Measurements from ENCODE around the gene FOXE1. TPM values are rescaled to one million over a fixed set of nuclear protein-coding genes. Genes with fewer than 3 reads are reported as not detected.

FOXE1 gene
- not detected for total RNA-seq (ENCODE audit: unreplicated experiment)
- long read RNA-seq: 0 reads

DNA sequence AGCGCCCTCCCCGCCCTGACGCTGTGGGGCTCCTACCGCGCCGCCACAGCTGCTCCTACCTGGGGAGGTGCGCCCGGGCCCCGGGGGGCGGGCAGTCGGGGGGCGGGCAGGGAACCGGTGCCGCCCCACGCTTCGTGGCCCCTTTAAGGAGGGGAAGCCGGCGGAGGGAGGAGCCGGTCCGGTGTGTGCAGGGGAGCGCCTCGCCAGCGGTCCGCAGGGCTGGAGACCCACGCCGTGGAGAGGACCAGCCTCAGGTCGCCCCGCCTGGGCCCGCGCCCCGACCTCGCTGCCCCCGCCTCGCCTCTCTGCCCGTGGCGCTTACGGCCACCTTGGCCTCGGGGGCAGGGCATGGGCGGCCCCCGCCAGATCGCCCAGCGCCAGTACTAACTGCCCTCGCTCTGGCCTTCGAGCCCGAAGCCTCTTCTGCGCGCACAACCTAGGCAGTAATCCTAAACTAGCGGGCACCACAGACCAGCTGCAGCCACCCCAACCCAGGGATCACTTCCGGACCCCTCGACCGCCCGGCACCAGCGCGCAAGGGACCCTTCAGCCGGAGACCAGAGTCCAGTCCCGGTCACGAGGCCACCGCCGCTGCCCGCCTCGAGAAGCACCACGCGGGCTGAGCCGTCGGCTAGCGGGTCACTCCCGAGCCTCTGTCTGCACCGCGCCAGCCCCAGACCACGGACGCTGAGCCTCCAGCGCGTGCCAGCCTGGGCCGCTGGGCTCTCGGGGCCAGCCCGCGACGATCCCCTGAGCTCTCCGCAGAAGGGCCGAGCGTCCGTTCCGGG is at the start of gene FOXE1:
TSS of gene FOXE1 (plus strand) at position 171 of the 788 bp plus-strand sequence. CDS start 689 bp downstream, outside the sequence.
- no peaks in the 10 kb centered on the region for H3K9me3 Mint-ChIP-seq (ENCODE audit: unreplicated experiment)
- no peaks in the 10 kb centered on the region for H3K36me3 Mint-ChIP-seq (ENCODE audit: low read depth, unreplicated experiment)
- H3K27me3 Mint-ChIP-seq (ENCODE audit: unreplicated experiment): peaks cover 37% of the 10 kb centered on the region
- no peak for DNase-seq (ENCODE audit: low spot score)
- H3K4me3 Mint-ChIP-seq (ENCODE audit: unreplicated experiment): peak within 1 kb of the TSS; percentile 88
- H3K4me1 Mint-ChIP-seq (ENCODE audit: unreplicated experiment): peaks cover 13% of the 10 kb centered on the region
- H3K27ac Mint-ChIP-seq (ENCODE audit: unreplicated experiment): no peak within 1 kb of the TSS
- TF ChIP-seq, protein P1, sequence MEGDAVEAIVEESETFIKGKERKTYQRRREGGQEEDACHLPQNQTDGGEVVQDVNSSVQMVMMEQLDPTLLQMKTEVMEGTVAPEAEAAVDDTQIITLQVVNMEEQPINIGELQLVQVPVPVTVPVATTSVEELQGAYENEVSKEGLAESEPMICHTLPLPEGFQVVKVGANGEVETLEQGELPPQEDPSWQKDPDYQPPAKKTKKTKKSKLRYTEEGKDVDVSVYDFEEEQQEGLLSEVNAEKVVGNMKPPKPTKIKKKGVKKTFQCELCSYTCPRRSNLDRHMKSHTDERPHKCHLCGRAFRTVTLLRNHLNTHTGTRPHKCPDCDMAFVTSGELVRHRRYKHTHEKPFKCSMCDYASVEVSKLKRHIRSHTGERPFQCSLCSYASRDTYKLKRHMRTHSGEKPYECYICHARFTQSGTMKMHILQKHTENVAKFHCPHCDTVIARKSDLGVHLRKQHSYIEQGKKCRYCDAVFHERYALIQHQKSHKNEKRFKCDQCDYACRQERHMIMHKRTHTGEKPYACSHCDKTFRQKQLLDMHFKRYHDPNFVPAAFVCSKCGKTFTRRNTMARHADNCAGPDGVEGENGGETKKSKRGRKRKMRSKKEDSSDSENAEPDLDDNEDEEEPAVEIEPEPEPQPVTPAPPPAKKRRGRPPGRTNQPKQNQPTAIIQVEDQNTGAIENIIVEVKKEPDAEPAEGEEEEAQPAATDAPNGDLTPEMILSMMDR (IDR thresholded peaks at IDR 0.05; ENCODE audit: unreplicated experiment): no peak

- peaks cover 7% of the 10 kb centered on the region for H3K27me3 Mint-ChIP-seq (ENCODE audit: unreplicated experiment)
- peak overlapping the region; percentile 43 for H3K27ac Mint-ChIP-seq (ENCODE audit: unreplicated experiment)
- no peaks in the 10 kb centered on the region for H3K9me3 Mint-ChIP-seq (ENCODE audit: unreplicated experiment)
- no peaks in the 10 kb centered on the region for H3K36me3 Mint-ChIP-seq (ENCODE audit: low read depth, unreplicated experiment)
- TF ChIP-seq, protein P1 (IDR thresholded peaks at IDR 0.05; ENCODE audit: unreplicated experiment): no peak
- peak overlapping the region; percentile 90 for H3K4me3 Mint-ChIP-seq (ENCODE audit: unreplicated experiment)
- DNase-seq (ENCODE audit: low spot score): no peak
- peaks cover 15% of the 10 kb centered on the region for H3K4me1 Mint-ChIP-seq (ENCODE audit: unreplicated experiment)
Observed at GRCh38 chr9:97804059-97804365, 49.0 kb upstream of the FOXE1 start.

- Mint-ChIP-seq H3K4me1 (ENCODE audit: unreplicated experiment) (peaks cover 15% of the 10 kb centered on the region), H3K4me3 (ENCODE audit: unreplicated experiment) (no peak overlapping the region), H3K27me3 (ENCODE audit: unreplicated experiment) (peaks cover 10% of the 10 kb centered on the region), H3K27ac (ENCODE audit: unreplicated experiment) (no peak overlapping the region), H3K36me3 (ENCODE audit: low read depth, unreplicated experiment) (no peaks in the 10 kb centered on the region), H3K9me3 (ENCODE audit: unreplicated experiment) (no peaks in the 10 kb centered on the region)
- no peak for DNase-seq (ENCODE audit: low spot score)
- TF ChIP-seq, protein P1 (IDR thresholded peaks at IDR 0.05; ENCODE audit: unreplicated experiment): no peak
Observed at GRCh38 chr9:97806721-97807120, 46.3 kb upstream of the FOXE1 start.

- no peaks in the 10 kb centered on the region for H3K9me3 Mint-ChIP-seq (ENCODE audit: unreplicated experiment)
- TF ChIP-seq, protein P1 (IDR thresholded peaks at IDR 0.05; ENCODE audit: unreplicated experiment): no peak
- H3K27ac Mint-ChIP-seq (ENCODE audit: unreplicated experiment): no peak overlapping the region
- no peak for DNase-seq (ENCODE audit: low spot score)
- H3K27me3 Mint-ChIP-seq (ENCODE audit: unreplicated experiment): peaks cover 10% of the 10 kb centered on the region
- no peaks in the 10 kb centered on the region for H3K36me3 Mint-ChIP-seq (ENCODE audit: low read depth, unreplicated experiment)
- peaks cover 15% of the 10 kb centered on the region for H3K4me1 Mint-ChIP-seq (ENCODE audit: unreplicated experiment)
- no peak overlapping the region for H3K4me3 Mint-ChIP-seq (ENCODE audit: unreplicated experiment)
Observed at GRCh38 chr9:97807681-97808080, 45.3 kb upstream of the FOXE1 start.

- H3K27me3 Mint-ChIP-seq (ENCODE audit: unreplicated experiment): peaks cover 7% of the 10 kb centered on the region
- no peaks in the 10 kb centered on the region for H3K36me3 Mint-ChIP-seq (ENCODE audit: low read depth, unreplicated experiment)
- peak overlapping the region; percentile 67 for H3K27ac Mint-ChIP-seq (ENCODE audit: unreplicated experiment)
- TF ChIP-seq, protein P1 (IDR thresholded peaks at IDR 0.05; ENCODE audit: unreplicated experiment): no peak
- no peaks in the 10 kb centered on the region for H3K9me3 Mint-ChIP-seq (ENCODE audit: unreplicated experiment)
- DNase-seq (ENCODE audit: low spot score): no peak
- no peak overlapping the region for H3K4me3 Mint-ChIP-seq (ENCODE audit: unreplicated experiment)
- H3K4me1 Mint-ChIP-seq (ENCODE audit: unreplicated experiment): peaks cover 15% of the 10 kb centered on the region
Observed at GRCh38 chr9:97808415-97808814, 44.6 kb upstream of the FOXE1 start.

Measured in endothelial cell (in vitro differentiated cells).